Neural cell (in vitro differentiated cells): ENCODE data around the gene GSK3B. TPM values are rescaled to one million over a fixed set of nuclear protein-coding genes. Genes with fewer than 3 reads are reported as not detected.

Experiments
- H2AFZ ChIP-seq: fragments of 200-600, 300-800 bp; sonication (generic), shearing (Covaris generic); 2 replicates; pipeline ENCODE4 v1.6.0; 2014; ENCODE audit warnings: low read depth, mild to moderate bottlenecking, antibody characterized with exemption, low read length, moderate library complexity
- H3F3A ChIP-seq: fragments of 200-600 bp; shearing (Covaris generic); 2 replicates; pipeline ENCODE4 v1.6.1; 2016; ENCODE audit warnings: mild to moderate bottlenecking, moderate library complexity, mixed read lengths, antibody characterized with exemption, low read length; ENCODE audit not compliant: insufficient read depth, poor library complexity, severe bottlenecking
- H3K27ac ChIP-seq: fragments of 200-600, 300-800 bp; sonication (generic), shearing (Covaris generic); 2 replicates; pipeline ENCODE4 v1.5.1; 2014; ENCODE audit warnings: mild to moderate bottlenecking, low read length, moderate library complexity
- H3K27me3 ChIP-seq: fragments of 300-800, 200-600 bp; sonication (generic), shearing (Covaris generic); 2 replicates; pipeline ENCODE4 v1.6.0; 2014; ENCODE audit warnings: mild to moderate bottlenecking, low read depth, low read length, moderate library complexity; ENCODE audit not compliant: insufficient read depth
- H3K36me3 ChIP-seq: fragments of 300-800, 200-600 bp; sonication (generic), shearing (Covaris generic); 2 replicates; pipeline ENCODE4 v1.5.1; 2014; ENCODE audit warnings: mild to moderate bottlenecking, antibody characterized with exemption, low read length, moderate library complexity; ENCODE audit not compliant: insufficient read depth
- H3K4me2 ChIP-seq: fragments of 300-800, 200-600 bp; sonication (generic), shearing (Covaris generic); 2 replicates; pipeline ENCODE4 v1.6.0; 2014; ENCODE audit warnings: mild to moderate bottlenecking, low read length
- H3K4me3 ChIP-seq: fragments of 300-800, 200-600 bp; sonication (generic), shearing (Covaris generic); 2 replicates; pipeline ENCODE4 v1.5.1; 2014; ENCODE audit warnings: mild to moderate bottlenecking, low read length, moderate library complexity
- H3K79me2 ChIP-seq: fragments of 200-600 bp; shearing (Covaris generic); replicated peaks from 2 replicates; pipeline ENCODE4 v1.6.0; 2014; ENCODE audit warnings: mild to moderate bottlenecking, low read length, moderate library complexity; ENCODE audit not compliant: insufficient read depth
- H3K9ac ChIP-seq: fragments of 300-800, 200-600 bp; sonication (generic), shearing (Covaris generic); 2 replicates; pipeline ENCODE4 v1.6.1; 2016; ENCODE audit warnings: mild to moderate bottlenecking, low read length, mixed read lengths
- H3K9me2 ChIP-seq: fragments of 200-600 bp; shearing (Covaris generic); 2 replicates; pipeline ENCODE4 v1.6.1; 2016; ENCODE audit warnings: mild to moderate bottlenecking, low read length, mixed read lengths; ENCODE audit not compliant: insufficient read depth
- H3K9me3 ChIP-seq: fragments of 200-600, 300-800 bp; sonication (generic), shearing (Covaris generic); 2 replicates; pipeline ENCODE4 v1.6.1; 2016; ENCODE audit warnings: mild to moderate bottlenecking, mixed run types, low read length, moderate library complexity, mixed read lengths
- H4K20me1 ChIP-seq: fragments of 200-600 bp; shearing (Covaris generic); 2 replicates; pipeline ENCODE4 v1.6.1; 2016; ENCODE audit warnings: mild to moderate bottlenecking, mixed run types; ENCODE audit not compliant: insufficient read depth
- EP300 ChIP-seq: fragments of 450-650 bp; conservative IDR thresholded peaks from 2 replicates; pipeline ENCODE4 v1.6.1; 2014; ENCODE audit warnings: antibody characterized with exemption, mild to moderate bottlenecking, moderate library complexity; ENCODE audit not compliant: poor library complexity, severe bottlenecking
- EZH2 ChIP-seq: fragments of 200-600, 300-800 bp; shearing (Covaris generic), sonication (generic); IDR thresholded peaks from 2 replicates; pipeline ENCODE4 v1.6.1; 2014; ENCODE audit warnings: antibody characterized with exemption, low read length, borderline replicate concordance, mild to moderate bottlenecking; ENCODE audit not compliant: insufficient read depth, poor library complexity, severe bottlenecking
- MXI1 ChIP-seq: fragments of 450-650 bp; conservative IDR thresholded peaks from 2 replicates; pipeline ENCODE4 v1.6.1; 2014; ENCODE audit warnings: antibody characterized with exemption, mild to moderate bottlenecking; ENCODE audit not compliant: poor library complexity, severe bottlenecking
- POLR2AphosphoS5 ChIP-seq: IDR thresholded peaks from 2 replicates; pipeline ENCODE4 v1.6.1; 2012
- RAD21 ChIP-seq: fragments of 450-650 bp; conservative IDR thresholded peaks from 2 replicates; pipeline ENCODE4 v1.6.1; 2014; ENCODE audit warnings: antibody characterized with exemption, mild to moderate bottlenecking, moderate library complexity
- REST ChIP-seq: IDR thresholded peaks from 2 replicates; pipeline ENCODE4 v1.6.1; 2012; ENCODE audit warnings: borderline replicate concordance
- SMC3 ChIP-seq: fragments of 450-650 bp; conservative IDR thresholded peaks from 2 replicates; pipeline ENCODE4 v1.6.1; 2014; ENCODE audit warnings: antibody characterized with exemption, mild to moderate bottlenecking, moderate library complexity; ENCODE audit not compliant: poor library complexity
- TAF1 ChIP-seq: IDR thresholded peaks from 2 replicates; pipeline ENCODE4 v1.6.1; 2012; ENCODE audit warnings: low read depth
- polyA plus RNA-seq: library from polyadenylated mRNA; depleted of rRNA; stranded (reverse); fragments of >200 nt; gene quantifications from 2 replicates; pipeline ENCODE4 v1.2.3, GENCODE V29; 2014
- TF ChIP-seq, protein P1 (sequence below): fragments of 450-650 bp; IDR thresholded peaks from 2 replicates; pipeline ENCODE4 v1.5.1; 2014; ENCODE audit warnings: antibody characterized with exemption, mild to moderate bottlenecking, moderate library complexity; ENCODE audit not compliant: poor library complexity, severe bottlenecking

GSK3B gene
- polyA plus RNA-seq, 1 donor from 2014 or later: 48.5 TPM

GRCh38 chr3:119937229-119937628, 157.0 kb downstream of the GSK3B start:
- Histone ChIP-seq H3K27ac (no peak overlapping the region), H3K9me2 (no peaks in the 10 kb centered on the region)

GRCh38 chr3:119934249-119934648, 160.0 kb downstream of the GSK3B start:
- Histone ChIP-seq H3K27me3 (no peaks in the 10 kb centered on the region), H4K20me1 (no peaks in the 10 kb centered on the region)

More at GRCh38 chr3:119937229-119937628, 157.0 kb downstream of the GSK3B start:
- H3K79me2 ChIP-seq: peaks cover 62% of the 10 kb centered on the region
- H3K4me2 ChIP-seq: no peak overlapping the region
- no peaks in the 10 kb centered on the region for H4K20me1 ChIP-seq
- TF ChIP-seq REST (no peak), MXI1 (no peak), EZH2 (no peak), SMC3 (no peak), EP300 (no peak), TAF1 (no peak), RAD21 (no peak), POLR2AphosphoS5 (no peak)
- TF ChIP-seq, protein P1, sequence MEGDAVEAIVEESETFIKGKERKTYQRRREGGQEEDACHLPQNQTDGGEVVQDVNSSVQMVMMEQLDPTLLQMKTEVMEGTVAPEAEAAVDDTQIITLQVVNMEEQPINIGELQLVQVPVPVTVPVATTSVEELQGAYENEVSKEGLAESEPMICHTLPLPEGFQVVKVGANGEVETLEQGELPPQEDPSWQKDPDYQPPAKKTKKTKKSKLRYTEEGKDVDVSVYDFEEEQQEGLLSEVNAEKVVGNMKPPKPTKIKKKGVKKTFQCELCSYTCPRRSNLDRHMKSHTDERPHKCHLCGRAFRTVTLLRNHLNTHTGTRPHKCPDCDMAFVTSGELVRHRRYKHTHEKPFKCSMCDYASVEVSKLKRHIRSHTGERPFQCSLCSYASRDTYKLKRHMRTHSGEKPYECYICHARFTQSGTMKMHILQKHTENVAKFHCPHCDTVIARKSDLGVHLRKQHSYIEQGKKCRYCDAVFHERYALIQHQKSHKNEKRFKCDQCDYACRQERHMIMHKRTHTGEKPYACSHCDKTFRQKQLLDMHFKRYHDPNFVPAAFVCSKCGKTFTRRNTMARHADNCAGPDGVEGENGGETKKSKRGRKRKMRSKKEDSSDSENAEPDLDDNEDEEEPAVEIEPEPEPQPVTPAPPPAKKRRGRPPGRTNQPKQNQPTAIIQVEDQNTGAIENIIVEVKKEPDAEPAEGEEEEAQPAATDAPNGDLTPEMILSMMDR: no peak
- no peaks in the 10 kb centered on the region for H3K9me3 ChIP-seq
- no peaks in the 10 kb centered on the region for H3K27me3 ChIP-seq
- H3F3A ChIP-seq: no peaks in the 10 kb centered on the region
- H3K36me3 ChIP-seq: peaks cover 3% of the 10 kb centered on the region
- no peak overlapping the region for H3K9ac ChIP-seq
- no peak overlapping the region for H3K4me3 ChIP-seq
- no peak overlapping the region for H2AFZ ChIP-seq

DNA sequence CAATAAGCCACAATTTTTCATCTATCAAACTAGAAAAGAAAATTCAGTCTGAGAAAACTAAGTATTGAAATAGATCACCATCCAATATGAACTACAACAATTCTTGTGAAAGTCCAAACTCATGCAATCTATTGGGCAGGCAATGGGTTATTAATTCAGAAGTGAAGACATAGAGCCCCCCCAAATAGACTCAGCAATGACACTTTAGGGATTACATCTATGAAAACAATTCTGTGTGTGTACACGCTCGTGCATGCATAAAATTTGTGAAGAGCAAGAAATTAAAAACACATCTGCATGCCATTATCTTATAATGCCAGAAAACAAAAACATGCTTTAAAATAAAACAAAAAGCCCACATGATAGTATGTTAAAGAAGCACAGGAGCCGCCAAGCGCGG, 161.0 kb downstream of the GSK3B start:
- no peaks in the 10 kb centered on the region for H3K36me3 ChIP-seq
- H4K20me1 ChIP-seq: no peaks in the 10 kb centered on the region
- no peak overlapping the region for H3K4me3 ChIP-seq

More at GRCh38 chr3:119934249-119934648, 160.0 kb downstream of the GSK3B start:
- H3K79me2 ChIP-seq: peaks cover 78% of the 10 kb centered on the region
- no peak overlapping the region for H2AFZ ChIP-seq
- no peaks in the 10 kb centered on the region for H3K9me2 ChIP-seq
- TF ChIP-seq TAF1: no peak
- no peak overlapping the region for H3K9ac ChIP-seq
- H3K9me3 ChIP-seq: no peaks in the 10 kb centered on the region
- H3K27ac ChIP-seq: no peak overlapping the region
- no peak overlapping the region for H3K4me3 ChIP-seq
- no peak overlapping the region for H3K4me2 ChIP-seq
- H3K36me3 ChIP-seq: peaks cover under 1% of the 10 kb centered on the region
- H3F3A ChIP-seq: no peaks in the 10 kb centered on the region

More for the DNA sequence above, 161.0 kb downstream of the GSK3B start:
- TF ChIP-seq, protein P1: no peak
- TF ChIP-seq MXI1 (no peak), TAF1 (no peak), REST (no peak), EZH2 (no peak)
- no peaks in the 10 kb centered on the region for H3K9me2 ChIP-seq
- no peak overlapping the region for H2AFZ ChIP-seq
- no peak overlapping the region for H3K4me2 ChIP-seq
- no peak overlapping the region for H3K9ac ChIP-seq
- no peak overlapping the region for H3K27ac ChIP-seq
- H3K9me3 ChIP-seq: no peaks in the 10 kb centered on the region
- H3F3A ChIP-seq: no peaks in the 10 kb centered on the region
- peaks cover 79% of the 10 kb centered on the region for H3K79me2 ChIP-seq
- no peaks in the 10 kb centered on the region for H3K27me3 ChIP-seq
